ENCODE data around the gene GSE1. TPM values are rescaled to one million over a fixed set of nuclear protein-coding genes. Genes with fewer than 3 reads are reported as not detected.

The GSE1 gene
- total RNA-seq, 1 experiment from 2014 or later = 38.4 TPM

GRCh38 chr16:85619101-85619891 is 6.2 kb downstream of the GSE1 start:
- CTCF ChIA-PET = no interaction called here
- peaks cover 76% of the 10 kb centered on the region for H4K20me1 ChIP-seq (ENCODE audit: low read length)
- H3K36me3 ChIP-seq (ENCODE audit: low read depth, low read length) = peaks cover 3% of the 10 kb centered on the region; the same call in 1 of the 2 replicates
- H3K27ac ChIP-seq (ENCODE audit: low read length) = no peak overlapping the region
- H3K27me3 ChIP-seq (ENCODE audit: low read length) = no peaks in the 10 kb centered on the region
- intact Hi-C loops (cut with micrococcal nuclease) = loop anchor here (10.0 kb wide), 1 partner anchor 224 kb away; no protein-coding TSS in a partner anchor
- peaks cover 38% of the 10 kb centered on the region for H3K4me1 ChIP-seq (ENCODE audit: insufficient read depth, low read length)
- H3F3A ChIP-seq (ENCODE audit: low read length, unreplicated experiment) = peaks cover 5% of the 10 kb centered on the region
- peaks cover 98% of the 10 kb centered on the region for H3K79me2 ChIP-seq (ENCODE audit: low read length)
- no peak for DNase-seq
- H3K9ac ChIP-seq (ENCODE audit: low read length) = no peak overlapping the region
- BruUV-seq (replicated peaks) = no TSS peak
- no peak overlapping the region for H3K4me2 ChIP-seq (ENCODE audit: low read length)
- H3K9me2 ChIP-seq (replicated peaks; ENCODE audit: low read length) = no peaks in the 10 kb centered on the region
- ATAC-seq = no peak
- TF ChIP-seq EZH2 (IDR thresholded peaks at IDR 0.05; ENCODE audit: low read length, unreplicated experiment) = no peak
- no peak overlapping the region for H3K4me3 ChIP-seq (ENCODE audit: low read length)
- H3K9me3 ChIP-seq (ENCODE audit: low read length) = no peaks in the 10 kb centered on the region
- H2AFZ ChIP-seq (ENCODE audit: low read length) = no peak overlapping the region
- POLR2A ChIA-PET (ENCODE audit: unreplicated experiment) = no interaction called here

GRCh38 chr16:85620374-85620773 is 7.3 kb downstream of the GSE1 start:
- Histone ChIP-seq H3K9me2 (replicated peaks; ENCODE audit: low read length) (no peaks in the 10 kb centered on the region), H3F3A (ENCODE audit: low read length, unreplicated experiment) (peaks cover 4% of the 10 kb centered on the region), H3K36me3 (ENCODE audit: low read depth, low read length) (peaks cover 3% of the 10 kb centered on the region; the same call in 1 of the 2 replicates), H3K4me3 (ENCODE audit: low read length) (no peak overlapping the region), H3K9me3 (ENCODE audit: low read length) (no peaks in the 10 kb centered on the region), H3K27ac (ENCODE audit: low read length) (no peak overlapping the region), H3K4me1 (ENCODE audit: insufficient read depth, low read length) (peaks cover 36% of the 10 kb centered on the region), H3K27me3 (ENCODE audit: low read length) (no peaks in the 10 kb centered on the region), H3K9ac (ENCODE audit: low read length) (no peak overlapping the region), H2AFZ (ENCODE audit: low read length) (no peak overlapping the region), H4K20me1 (ENCODE audit: low read length) (peaks cover 74% of the 10 kb centered on the region), H3K4me2 (ENCODE audit: low read length) (no peak overlapping the region), H3K79me2 (ENCODE audit: low read length) (peaks cover 100% of the 10 kb centered on the region)
- TF ChIP-seq EZH2 (IDR thresholded peaks at IDR 0.05; ENCODE audit: low read length, unreplicated experiment) (no peak), EZH2phosphoT487 (IDR thresholded peaks at IDR 0.05; ENCODE audit: borderline replicate concordance, low read length) (no peak)
- BruUV-seq (replicated peaks) = no TSS peak
- ChIA-PET CTCF (no interaction called here), POLR2A (ENCODE audit: unreplicated experiment) (no interaction called here)
- no peak for DNase-seq
- no peak for ATAC-seq
- intact Hi-C loops (cut with micrococcal nuclease) = no loop called here

- H3K79me2 ChIP-seq (ENCODE audit: low read length) = peaks cover 99% of the 10 kb centered on the region
- POLR2A ChIA-PET (ENCODE audit: unreplicated experiment) = no interaction called here
- H3K27ac ChIP-seq (ENCODE audit: low read length) = no peak overlapping the region
- DNase-seq (peak; percentile 66), ATAC-seq (no peak)
- CTCF ChIA-PET = no interaction called here
- H2AFZ ChIP-seq (ENCODE audit: low read length) = no peak overlapping the region
- no peak overlapping the region for H3K4me3 ChIP-seq (ENCODE audit: low read length)
- intact Hi-C loops (cut with micrococcal nuclease) = no loop called here
- TF ChIP-seq EZH2 (IDR thresholded peaks at IDR 0.05; ENCODE audit: low read length, unreplicated experiment) = no peak
- no peak for TF ChIP-seq CTCF (conservative IDR thresholded peaks at IDR 0.05; ENCODE audit: low read depth, low read length)
- TF ChIP-seq EZH2phosphoT487 (IDR thresholded peaks at IDR 0.05; ENCODE audit: borderline replicate concordance, low read length) = no peak
- no TSS peak for BruUV-seq (replicated peaks)
- no peak overlapping the region for H3K9ac ChIP-seq (ENCODE audit: low read length)
- no peaks in the 10 kb centered on the region for H3K9me3 ChIP-seq (ENCODE audit: low read length)
- no peaks in the 10 kb centered on the region for H3K36me3 ChIP-seq (ENCODE audit: low read depth, low read length)
- peaks cover 59% of the 10 kb centered on the region for H4K20me1 ChIP-seq (ENCODE audit: low read length)
- H3F3A ChIP-seq (ENCODE audit: low read length, unreplicated experiment) = no peaks in the 10 kb centered on the region
- H3K4me1 ChIP-seq (ENCODE audit: insufficient read depth, low read length) = peaks cover 24% of the 10 kb centered on the region
- H3K27me3 ChIP-seq (ENCODE audit: low read length) = no peaks in the 10 kb centered on the region
- peak overlapping the region; percentile 30 for H3K4me2 ChIP-seq (ENCODE audit: low read length)
- H3K9me2 ChIP-seq (replicated peaks; ENCODE audit: low read length) = no peaks in the 10 kb centered on the region
These were observed 8.7 kb downstream of the GSE1 start for GRCh38 chr16:85621698-85622428.

Data from PC-3 (cell line).